WI38 (cell line): ENCODE data around the gene SLFN14.
"Not testable (repeated sequence)": the region's sequence is repeated elsewhere in the genome, so short reads cannot be mapped to it uniquely, and the experiment has no call there.

Experiments
- H3K4me3 ChIP-seq: 2 replicates; pipeline ENCODE4 v1.5.1; 2011; ENCODE audit warnings: low read depth, mild to moderate bottlenecking, control low read depth, low read length
- CTCF ChIP-seq: IDR thresholded peaks from 2 replicates; pipeline ENCODE4 v1.5.1; 2012; ENCODE audit warnings: low read depth, mild to moderate bottlenecking, control low read depth, low read length

Gene SLFN14

GRCh38 chr17:35578197-35578928 is 17.7 kb upstream of the SLFN14 start, which contains the start of gene PEX12:
PEX12 (minus strand) TSS chr17:35578571; CDS start chr17:35578021, 550 bp downstream.
- TF ChIP-seq CTCF: no peak
- H3K4me3 ChIP-seq: peak within 1 kb of the TSS; percentile 89

GRCh38 chr17:35577830-35578196 is 17.2 kb upstream of the SLFN14 start:
- H3K4me3 ChIP-seq: peak overlapping the region; percentile 89
- no peak for TF ChIP-seq CTCF

- no peak for TF ChIP-seq CTCF
- H3K4me3 ChIP-seq: no peak overlapping the region
These were observed 15.1 kb upstream of the SLFN14 start for GRCh38 chr17:35575759-35576158.

GRCh38 chr17:35569405-35569804 is 8.8 kb upstream of the SLFN14 start:
- TF ChIP-seq CTCF: no peak
- no peak overlapping the region for H3K4me3 ChIP-seq

- TF ChIP-seq CTCF: no peak
- peak overlapping the region; percentile 63 for H3K4me3 ChIP-seq
These were observed 7.9 kb upstream of the SLFN14 start for GRCh38 chr17:35568561-35568960.

- no peak overlapping the region for H3K4me3 ChIP-seq
- TF ChIP-seq CTCF: no peak
These were observed 6.3 kb upstream of the SLFN14 start for GRCh38 chr17:35566968-35567367.

- H3K4me3 ChIP-seq: not testable (repeated sequence)
These were observed 2.6 kb upstream of the SLFN14 start for GRCh38 chr17:35563181-35563580.
